IMR-90 (cell line): ENCODE data around the gene ORM1. TPM values are rescaled to one million over a fixed set of nuclear protein-coding genes. Genes with fewer than 3 reads are reported as not detected.
"Not testable (repeated sequence)": the region's sequence is repeated elsewhere in the genome, so short reads cannot be mapped to it uniquely, and the experiment has no call there.

Experiments
- ATAC-seq: fragments of 200-7000 bp; cut with Tn5 transposase; 2 replicates; pipeline ENCODE4 v1.9.1; 2020; ENCODE audit warnings: low read depth, mild to moderate bottlenecking, moderate library complexity
- BruUV-seq: library from RNA; stranded (reverse); fragments of 400-500 nt; replicated peaks from 2 replicates; lab custom pipeline; 2021; lab: Mats Ljungman, UMichigan
- CTCF ChIA-PET: fragments of 300-600 bp; formaldehyde crosslinking; extraction: SDS; loops from one replicate; lab custom pipeline; 2021; ENCODE audit warnings: antibody characterized with exemption; lab: Yijun Ruan, JAX
- POLR2A ChIA-PET: fragments of 300-600 bp; sonication (Branson Sonifier 250); formaldehyde crosslinking; loops from one replicate; lab custom pipeline; 2022; ENCODE audit warnings: antibody characterized with exemption; ENCODE audit not compliant: unreplicated experiment; lab: Charles Lee
- DNase-seq: peaks from one replicate; pipeline ENCODE4 v3.0.0; 2013
- H2AFZ ChIP-seq: replicated peaks from 2 replicates; pipeline ENCODE3; 2013; ENCODE audit warnings: low read length, mild to moderate bottlenecking; ENCODE audit not compliant: poor library complexity
- H2AK5ac ChIP-seq: 2 replicates; pipeline ENCODE4 v1.6.1; 2013; ENCODE audit warnings: low read depth, low read length, inconsistent platforms
- H2AK9ac ChIP-seq: replicated peaks from 2 replicates; pipeline ENCODE3; 2013; ENCODE audit warnings: mild to moderate bottlenecking, low read depth, low read length, moderate library complexity; ENCODE audit not compliant: poor library complexity
- H2BK120ac ChIP-seq: 2 replicates; pipeline ENCODE4 v1.6.1; 2013; ENCODE audit warnings: low read depth, low read length, inconsistent platforms
- H2BK15ac ChIP-seq: 3 replicates; pipeline ENCODE4 v1.6.1; 2013; ENCODE audit warnings: low read depth, low read length, inconsistent platforms
- H2BK20ac ChIP-seq: 2 replicates; pipeline ENCODE4 v1.6.1; 2013; ENCODE audit warnings: low read depth, mild to moderate bottlenecking, inconsistent platforms, low read length, moderate library complexity
- H2BK5ac ChIP-seq: 2 replicates; pipeline ENCODE4 v1.6.1; 2013; ENCODE audit warnings: mild to moderate bottlenecking, low read depth, low read length, inconsistent platforms; ENCODE audit not compliant: poor library complexity, severe bottlenecking
- H3K14ac ChIP-seq: replicated peaks from 2 replicates; pipeline ENCODE4 v1.6.1; 2013; ENCODE audit warnings: low read depth, low read length, inconsistent platforms
- H3K18ac ChIP-seq: 2 replicates; pipeline ENCODE4 v1.6.1; 2013; ENCODE audit warnings: low read depth, low read length, control low read depth
- H3K23ac ChIP-seq: 2 replicates; pipeline ENCODE4 v1.6.1; 2013; ENCODE audit warnings: low read depth, low read length, inconsistent platforms
- H3K27ac ChIP-seq: 2 replicates; pipeline ENCODE4 v1.5.1; 2013; ENCODE audit warnings: mild to moderate bottlenecking, control low read depth, low read length; ENCODE audit not compliant: insufficient read depth
- H3K27me3 ChIP-seq: 2 replicates; pipeline ENCODE4 v1.6.1; 2013; ENCODE audit warnings: low read length; ENCODE audit not compliant: control insufficient read depth, insufficient read depth
- H3K36me3 ChIP-seq: 2 replicates; pipeline ENCODE4 v1.6.1; 2013; ENCODE audit warnings: low read length, mixed read lengths; ENCODE audit not compliant: control insufficient read depth, insufficient read depth
- H3K4ac ChIP-seq: 2 replicates; pipeline ENCODE4 v1.6.1; 2013; ENCODE audit warnings: low read depth, low read length, inconsistent platforms
- H3K4me1 ChIP-seq: 2 replicates; pipeline ENCODE4 v1.6.1; 2013; ENCODE audit warnings: low read length, mixed read lengths; ENCODE audit not compliant: control insufficient read depth, insufficient read depth
- H3K4me2 ChIP-seq: 2 replicates; pipeline ENCODE4 v1.6.1; 2013; ENCODE audit warnings: low read depth, mild to moderate bottlenecking, control low read depth, low read length, moderate library complexity
- H3K4me3 ChIP-seq: 2 replicates; pipeline ENCODE4 v1.5.1; 2013; ENCODE audit warnings: low read depth, mild to moderate bottlenecking, control low read depth, low read length, moderate library complexity; ENCODE audit not compliant: insufficient read depth
- H3K56ac ChIP-seq: 2 replicates; pipeline ENCODE4 v1.6.1; 2013; ENCODE audit warnings: low read length, inconsistent platforms; ENCODE audit not compliant: insufficient read depth; ENCODE audit errors: extremely low read depth
- H3K79me1 ChIP-seq, 2 experiments: 2 replicates each; pipeline ENCODE4 v1.6.1; 2013; ENCODE audit warnings: low read length in 2 of 2, inconsistent platforms in 1 of 2, low read depth in 1 of 2
- H3K9ac ChIP-seq: 2 replicates; pipeline ENCODE4 v1.6.1; 2013; ENCODE audit warnings: low read depth, low read length, control low read depth
- H3K9me1 ChIP-seq: 2 replicates; pipeline ENCODE4 v1.6.1; 2013; ENCODE audit warnings: low read length, inconsistent platforms; ENCODE audit not compliant: insufficient read depth
- H3K9me3 ChIP-seq: 2 replicates; pipeline ENCODE4 v1.6.1; 2013; ENCODE audit warnings: low read length; ENCODE audit not compliant: control insufficient read depth, insufficient read depth
- H4K20me1 ChIP-seq: 2 replicates; pipeline ENCODE4 v1.6.1; 2013; ENCODE audit warnings: low read length, inconsistent platforms; ENCODE audit not compliant: insufficient read depth
- H4K5ac ChIP-seq: 2 replicates; pipeline ENCODE4 v1.6.1; 2013; ENCODE audit warnings: mild to moderate bottlenecking, low read depth, low read length, control low read depth
- H4K8ac ChIP-seq, 2 experiments: 2 replicates each; pipeline ENCODE4 v1.6.1; 2013; ENCODE audit warnings: low read depth in 2 of 2, low read length in 2 of 2, control low read depth in 1 of 2, inconsistent platforms in 1 of 2
- H4K91ac ChIP-seq: 2 replicates; pipeline ENCODE4 v1.6.1; 2013; ENCODE audit warnings: low read depth, low read length, inconsistent platforms; ENCODE audit not compliant: insufficient read depth
- WGBS, 2 experiments: methylation state at CpG; one replicate each; pipeline versions ENCODE4 v1.1.5 to v1.1.7; 2013; ENCODE audit warnings: missing lambda C conversion rate in 2 of 2; ENCODE audit not compliant: insufficient read length in 1 of 2; ENCODE audit errors: extremely low coverage in 2 of 2; 5-methylcytosine and 5-hydroxymethylcytosine counted together
- dilution Hi-C: fragments of 300-500 bp; cut with HindIII; formaldehyde crosslinking; loops from one replicate; pipeline ENCODE4 v1.14.3; 2018; ENCODE audit warnings: low sequenced_read_pairs; ENCODE audit not compliant: unreplicated experiment
- in situ Hi-C: fragments of 300-500 bp; cut with MboI; formaldehyde crosslinking; loops from 3 replicates; pipeline ENCODE4 v1.14.3; 2019; ENCODE audit warnings: low sequenced_read_pairs, inconsistent platforms, mixed read lengths
- intact Hi-C: fragments of 100-400 bp; cut with micrococcal nuclease; formaldehyde crosslinking; loops from 2 replicates; pipeline ENCODE4 v1.10.0; 2022
- polyA plus RNA-seq, 3 experiments: library from polyadenylated mRNA; depleted of rRNA; stranded (reverse); fragments of >200 nt; gene quantifications; 2 replicates each; pipeline ENCODE4 v1.2.3, GENCODE V29; 2012; ENCODE audit warnings: low replicate concordance in 1 of 3
- total RNA-seq: library from RNA; depleted of rRNA; stranded (reverse); fragments of >200 nt; gene quantifications from 2 replicates; pipeline ENCODE4 v1.2.3, GENCODE V29; 2012

Gene ORM1
- total and polyA plus RNA-seq, 2 of the 4 experiments (the other 2 are of a cell fraction), result 0.18 TPM; not detected in 1

- H2BK120ac ChIP-seq, H2AK9ac ChIP-seq, H3K4me1 ChIP-seq, H3K27ac ChIP-seq, DNase-seq, H2BK5ac ChIP-seq, H3K27me3 ChIP-seq, H4K8ac ChIP-seq, H4K20me1 ChIP-seq, H4K5ac ChIP-seq, H3K9me3 ChIP-seq, H3K9ac ChIP-seq, H3K4me2 ChIP-seq, H3K4me3 ChIP-seq, dilution Hi-C loops, H3K9me1 ChIP-seq, ATAC-seq, H3K4ac ChIP-seq, in situ Hi-C loops, H4K91ac ChIP-seq, H3K18ac ChIP-seq, H2AFZ ChIP-seq, POLR2A ChIA-PET, H2BK15ac ChIP-seq, H2AK5ac ChIP-seq, H3K56ac ChIP-seq, CTCF ChIA-PET, H3K79me1 ChIP-seq, H3K14ac ChIP-seq, H3K23ac ChIP-seq, BruUV-seq, H2BK20ac ChIP-seq: not testable (repeated sequence)
- H3K36me3 ChIP-seq, result peaks cover 12% of the 10 kb centered on the region; the same call in 1 of the 2 replicates
- WGBS, 2 experiments, result no CpG with 5 or more reads among the region's 4 CpGs
- intact Hi-C loops, result loop anchor here (10.0 kb wide), 1 partner anchor 172 kb away; the partner anchor contains the start of gene WHRN
Observed at GRCh38 chr9:114332474-114333040, 9.7 kb downstream of the ORM1 start.

- H3K27me3 ChIP-seq, H2BK5ac ChIP-seq, H3K4me1 ChIP-seq, POLR2A ChIA-PET, H2AFZ ChIP-seq, H3K56ac ChIP-seq, H3K9me1 ChIP-seq, DNase-seq, H4K20me1 ChIP-seq, H3K4ac ChIP-seq, H2BK15ac ChIP-seq, H2BK20ac ChIP-seq, H2BK120ac ChIP-seq, H4K91ac ChIP-seq, H3K9ac ChIP-seq, BruUV-seq, H4K5ac ChIP-seq, H3K4me2 ChIP-seq, H3K18ac ChIP-seq, H2AK9ac ChIP-seq, H4K8ac ChIP-seq, H3K23ac ChIP-seq, H3K4me3 ChIP-seq, H3K27ac ChIP-seq, CTCF ChIA-PET, H2AK5ac ChIP-seq, dilution Hi-C loops, H3K79me1 ChIP-seq, in situ Hi-C loops, ATAC-seq, H3K14ac ChIP-seq, H3K9me3 ChIP-seq: not testable (repeated sequence)
- no CpG with 5 or more reads among the region's 4 CpGs for WGBS, 2 experiments
- peaks cover 22% of the 10 kb centered on the region for H3K36me3 ChIP-seq
- intact Hi-C loops, result loop anchor here (10.0 kb wide), 1 partner anchor 171 kb away; the partner anchor contains the start of gene WHRN
Observed at GRCh38 chr9:114333718-114334117, 10.8 kb downstream of the ORM1 start.
